Stimulated activated naive B cell treated with anti-CD40 and anti-IgM and Interleukin-4, amounts not matched to agents 10 μg/mL and 1 μg/mL and 100 μg/mL, for 72 hours (primary cell): ENCODE data around the gene FAM43A.

ENCODE experiments used
- ATAC-seq, 2 donors: fragments of 150-1000 bp; cut with Tn5 transposase; replicated peaks; 2 replicates each; pipeline ENCODE4 v1.10.0; 2021; ENCODE audit warnings: moderate library complexity in 1 of 2
- DNase-seq: peaks from one replicate; pipeline ENCODE4 v3.0.0; 2021
- H3K27ac Mint-ChIP-seq: one replicate; pipeline ENCODE4 v1.8.0; 2022; ENCODE audit warnings: mild to moderate bottlenecking, mixed read lengths
- H3K27me3 Mint-ChIP-seq, 2 donors: one replicate each; pipeline ENCODE4 v1.8.0; 2022; ENCODE audit warnings: mixed read lengths in 2 of 2
- H3K36me3 Mint-ChIP-seq, 2 donors: one replicate each; pipeline ENCODE4 v1.8.0; 2022; ENCODE audit warnings: mixed read lengths in 2 of 2, mild to moderate bottlenecking in 1 of 2
- H3K4me1 Mint-ChIP-seq, 2 donors: one replicate each; pipeline ENCODE4 v1.8.0; 2022; ENCODE audit warnings: mixed read lengths in 2 of 2, mild to moderate bottlenecking in 1 of 2
- H3K4me3 Mint-ChIP-seq, 2 donors: one replicate each; pipeline ENCODE4 v1.8.0; 2022; ENCODE audit warnings: mild to moderate bottlenecking in 2 of 2, mixed read lengths in 2 of 2, moderate library complexity in 1 of 2
- H3K9me3 Mint-ChIP-seq, 2 donors: one replicate each; pipeline ENCODE4 v1.8.0; 2022; ENCODE audit warnings: mixed read lengths in 2 of 2, mild to moderate bottlenecking in 1 of 2

FAM43A gene

GRCh38 chr3:194685065-194685717 is 492 bp upstream of the FAM43A start:
- ATAC-seq, result peak; percentile 15 to 21

GRCh38 chr3:194686414-194686815 is 732 bp downstream of the FAM43A start:
- ATAC-seq (no peak), DNase-seq (no peak)
- Mint-ChIP-seq H3K27ac (peak overlapping the region; percentile 95), H3K4me1 (peaks cover 47 to 83% of the 10 kb centered on the region in 2 donors), H3K27me3 (no peaks in the 10 kb centered on the region), H3K36me3 (peaks cover 0 to 2% of the 10 kb centered on the region in 2 donors), H3K4me3 (peak overlapping the region; percentile 87 to 95), H3K9me3 (no peaks in the 10 kb centered on the region)

More at GRCh38 chr3:194685065-194685717, 492 bp upstream of the FAM43A start:
- no peaks in the 10 kb centered on the region for H3K27me3 Mint-ChIP-seq
- no peak for DNase-seq
- peaks cover 0 to 2% of the 10 kb centered on the region in 2 donors for H3K36me3 Mint-ChIP-seq
- peak overlapping the region; percentile 89 for H3K27ac Mint-ChIP-seq
- H3K4me1 Mint-ChIP-seq, result peaks cover 40 to 77% of the 10 kb centered on the region in 2 donors
- H3K4me3 Mint-ChIP-seq, result peak overlapping the region; percentile 87 to 95
- no peaks in the 10 kb centered on the region for H3K9me3 Mint-ChIP-seq

- DNase-seq (peak; percentile 23), ATAC-seq (no peak)
- no peaks in the 10 kb centered on the region for H3K27me3 Mint-ChIP-seq
- peaks cover 52 to 88% of the 10 kb centered on the region in 2 donors for H3K4me1 Mint-ChIP-seq
- H3K4me3 Mint-ChIP-seq, result peak overlapping the region; percentile 87 to 95
- no peaks in the 10 kb centered on the region for H3K9me3 Mint-ChIP-seq
- H3K27ac Mint-ChIP-seq, result peak overlapping the region; percentile 95
- H3K36me3 Mint-ChIP-seq, result peaks cover 0 to 2% of the 10 kb centered on the region in 2 donors
Measured at GRCh38 chr3:194686816-194687637, 1.3 kb downstream of the FAM43A start.

GRCh38 chr3:194687638-194688199 is 2.0 kb downstream of the FAM43A start:
- peaks cover 0 to 2% of the 10 kb centered on the region in 2 donors for H3K36me3 Mint-ChIP-seq
- DNase-seq, result peak; percentile 72
- peak overlapping the region; percentile 95 for H3K27ac Mint-ChIP-seq
- peak overlapping the region; percentile 87 to 95 for H3K4me3 Mint-ChIP-seq
- peaks cover 51 to 90% of the 10 kb centered on the region in 2 donors for H3K4me1 Mint-ChIP-seq
- no peaks in the 10 kb centered on the region for H3K9me3 Mint-ChIP-seq
- ATAC-seq, result peak; percentile 42 to 54
- H3K27me3 Mint-ChIP-seq, result no peaks in the 10 kb centered on the region

DNA sequence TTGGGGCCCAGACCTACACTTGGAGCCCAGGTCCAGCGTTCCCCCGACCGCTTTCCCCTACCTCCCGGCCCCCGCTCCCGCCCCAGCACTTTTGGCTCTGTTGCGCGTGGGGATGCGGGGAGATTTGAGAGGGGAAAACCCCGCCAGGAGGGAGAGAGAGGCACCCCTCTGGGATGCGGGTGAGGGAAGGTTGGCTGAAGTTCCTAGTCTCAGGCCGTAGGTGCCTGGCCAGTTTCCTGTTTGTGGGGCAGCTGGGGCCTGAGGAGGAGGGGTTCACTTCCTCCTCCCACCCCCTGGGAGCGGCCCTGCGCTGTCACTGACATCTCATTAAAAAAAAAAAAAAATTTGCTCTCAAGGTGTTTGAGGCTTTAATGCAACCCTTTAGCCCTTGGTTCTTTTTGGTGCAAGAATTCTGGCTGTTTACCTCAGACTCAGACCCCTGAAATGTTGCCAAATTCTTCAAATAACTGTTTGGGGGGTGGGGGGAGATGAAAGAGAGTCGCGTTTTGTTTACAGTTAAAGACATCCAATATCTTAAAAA is 2.6 kb downstream of the FAM43A start:
- peak; percentile 42 to 54 for ATAC-seq
- Mint-ChIP-seq H3K9me3 (peaks cover 0 to 4% of the 10 kb centered on the region in 2 donors), H3K36me3 (peaks cover 0 to 2% of the 10 kb centered on the region in 2 donors), H3K4me1 (peaks cover 52 to 90% of the 10 kb centered on the region in 2 donors), H3K4me3 (peak overlapping the region; percentile 73 to 95), H3K27ac (peak overlapping the region; percentile 82), H3K27me3 (no peaks in the 10 kb centered on the region)
- peak; percentile 51 for DNase-seq

GRCh38 chr3:194688946-194689345 is 3.3 kb downstream of the FAM43A start:
- no peak for DNase-seq
- Mint-ChIP-seq H3K27ac (no peak overlapping the region), H3K36me3 (peaks cover 0 to 2% of the 10 kb centered on the region in 2 donors), H3K4me1 (peaks cover 50 to 88% of the 10 kb centered on the region in 2 donors), H3K27me3 (no peaks in the 10 kb centered on the region), H3K4me3 (peak overlapping the region; percentile 34 to 95), H3K9me3 (peaks cover 0 to 4% of the 10 kb centered on the region in 2 donors)
- ATAC-seq, result no peak

DNA sequence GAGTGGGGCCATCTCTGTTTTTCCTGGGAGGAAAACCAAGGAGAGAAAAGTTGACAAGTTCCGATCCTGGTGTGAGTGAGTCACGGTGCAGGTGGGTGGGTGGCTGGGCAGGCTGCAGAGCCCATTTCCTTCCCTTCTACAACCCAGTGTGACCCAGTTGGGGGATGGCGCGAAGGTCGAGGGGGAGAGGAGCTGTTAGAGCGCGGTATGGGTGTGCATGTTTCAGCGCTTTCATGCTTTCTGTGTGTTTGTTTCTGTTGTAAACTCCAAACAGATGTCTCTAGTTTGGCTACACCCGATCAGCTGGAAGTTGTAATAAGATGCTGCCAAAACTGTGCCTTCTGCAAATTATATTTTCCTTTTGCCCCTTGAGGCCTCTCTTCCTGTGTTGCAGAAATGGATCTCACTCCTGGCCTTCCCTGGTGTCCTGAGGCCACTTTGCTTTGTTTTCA is 3.8 kb downstream of the FAM43A start:
- Mint-ChIP-seq H3K27me3 (no peaks in the 10 kb centered on the region), H3K27ac (peak overlapping the region; percentile 70), H3K4me3 (peak overlapping the region; percentile 34 to 95), H3K9me3 (peaks cover 0 to 4% of the 10 kb centered on the region in 2 donors), H3K36me3 (peaks cover 0 to 2% of the 10 kb centered on the region in 2 donors), H3K4me1 (peaks cover 52 to 89% of the 10 kb centered on the region in 2 donors)
- DNase-seq, result no peak
- ATAC-seq, result no peak

DNA sequence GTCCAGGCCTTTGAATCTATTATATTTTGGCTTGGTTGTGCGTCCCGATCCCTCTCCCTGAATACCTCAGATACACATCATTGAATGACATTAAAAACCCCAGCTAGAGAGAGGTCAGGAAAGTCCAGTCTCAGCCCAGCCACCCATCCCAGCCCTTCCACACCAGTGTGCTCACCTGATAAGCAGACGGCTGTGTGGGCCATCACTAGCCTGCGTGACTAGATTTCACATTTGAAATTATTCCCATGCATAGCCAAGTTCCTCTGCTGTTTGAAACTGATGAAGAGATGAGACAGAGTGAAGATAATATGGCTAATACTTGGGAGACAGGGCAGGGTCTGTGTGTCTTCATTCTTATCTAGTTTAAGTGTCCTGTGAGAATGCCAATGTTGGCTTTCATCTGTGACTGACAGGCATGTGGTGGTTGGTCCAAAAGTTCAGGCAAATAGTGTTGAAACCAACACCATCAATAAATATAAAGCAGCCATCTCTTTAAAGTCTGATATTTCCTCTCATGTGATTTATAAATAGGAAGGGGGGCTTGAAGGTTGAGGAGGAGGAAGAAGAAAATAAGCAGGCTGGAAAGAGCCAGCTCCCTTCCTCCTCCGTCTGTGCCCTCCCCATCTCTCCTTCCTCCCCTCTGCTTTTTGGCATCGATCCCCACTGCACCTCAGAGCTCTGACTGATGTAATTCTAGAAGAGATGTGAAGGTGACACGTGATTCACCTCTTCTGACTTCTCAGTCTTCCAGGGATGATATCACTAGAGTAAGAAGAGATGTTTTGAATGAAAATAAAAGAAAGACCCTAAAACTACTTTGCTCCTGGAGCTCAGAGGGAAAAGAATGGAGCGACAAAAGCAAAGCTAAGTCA is 5.1 kb downstream of the FAM43A start:
- DNase-seq (no peak), ATAC-seq (no peak)
- Mint-ChIP-seq H3K27me3 (no peaks in the 10 kb centered on the region), H3K9me3 (peaks cover 0 to 4% of the 10 kb centered on the region in 2 donors), H3K4me3 (no peak overlapping the region), H3K27ac (peak overlapping the region; percentile 26), H3K36me3 (peaks cover 0 to under 1% of the 10 kb centered on the region in 2 donors), H3K4me1 (peaks cover 52 to 94% of the 10 kb centered on the region in 2 donors)

- peak overlapping the region; percentile 86 for H3K27ac Mint-ChIP-seq
- DNase-seq (peak; percentile 60), ATAC-seq (peak; percentile 77 to 80)
Measured at GRCh38 chr3:194691481-194692283, 6.0 kb downstream of the FAM43A start.

DNA sequence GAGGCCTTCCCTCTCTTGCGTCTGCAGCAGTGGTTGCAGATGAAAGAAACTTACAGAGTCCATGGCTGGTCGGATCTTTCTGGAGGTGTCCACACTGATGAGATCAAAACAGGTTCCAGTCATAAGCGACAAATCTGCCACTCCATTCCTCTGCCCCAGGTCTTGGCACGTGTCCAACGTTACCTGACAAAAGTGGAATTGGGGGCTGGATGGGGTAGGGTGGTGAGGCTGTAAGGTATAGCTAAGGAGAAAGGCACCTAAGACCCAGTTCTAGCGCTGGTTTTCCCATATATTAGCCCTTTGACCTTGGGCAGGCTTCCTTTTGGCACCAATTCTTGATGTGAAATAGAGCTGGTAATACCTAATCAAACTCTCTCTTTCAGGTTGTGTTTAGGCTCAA is 11.0 kb downstream of the FAM43A start:
- Mint-ChIP-seq H3K9me3 (peaks cover 0 to 8% of the 10 kb centered on the region in 2 donors), H3K27ac (peak overlapping the region; percentile 0), H3K4me3 (peak overlapping the region in 1 of 2 donors; percentile 0), H3K36me3 (peaks cover 0 to 3% of the 10 kb centered on the region in 2 donors), H3K4me1 (peaks cover 29 to 51% of the 10 kb centered on the region in 2 donors), H3K27me3 (no peaks in the 10 kb centered on the region)
- no peak for ATAC-seq
- DNase-seq, result no peak

More at GRCh38 chr3:194691481-194692283, 6.0 kb downstream of the FAM43A start:
- Mint-ChIP-seq H3K4me3 (peak overlapping the region; percentile 19 to 36), H3K36me3 (no peaks in the 10 kb centered on the region), H3K27me3 (no peaks in the 10 kb centered on the region), H3K4me1 (peaks cover 56 to 94% of the 10 kb centered on the region in 2 donors), H3K9me3 (peaks cover 0 to 4% of the 10 kb centered on the region in 2 donors)

- DNase-seq, result no peak
Measured at GRCh38 chr3:194702545-194702944, 16.9 kb downstream of the FAM43A start.

DNA sequence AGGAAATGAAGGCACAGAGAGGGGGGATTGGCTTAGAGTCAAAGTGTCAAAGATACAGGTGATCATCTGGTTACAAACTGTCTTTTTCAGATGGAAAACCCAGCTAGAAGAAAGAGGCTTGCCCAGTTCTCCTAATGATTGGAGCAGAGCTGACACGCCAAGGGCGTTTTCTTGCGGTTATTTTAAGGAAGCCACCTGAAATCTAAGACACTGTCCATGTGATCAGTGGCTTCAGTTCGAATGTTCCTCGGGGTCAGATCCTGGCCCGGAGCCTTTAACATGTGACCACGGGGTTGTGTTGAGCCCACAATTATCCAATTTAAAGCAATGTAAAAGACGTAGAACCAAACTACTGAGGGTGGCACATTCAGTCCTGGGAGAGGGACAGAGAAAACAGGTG is 19.5 kb downstream of the FAM43A start:
- H3K9me3 Mint-ChIP-seq, result peaks cover 3 to 4% of the 10 kb centered on the region in 2 donors
- no peak overlapping the region for H3K4me3 Mint-ChIP-seq
- peaks cover 0 to 6% of the 10 kb centered on the region in 2 donors for H3K36me3 Mint-ChIP-seq
- ATAC-seq, result no peak
- H3K27ac Mint-ChIP-seq, result no peak overlapping the region
- peaks cover 0 to 5% of the 10 kb centered on the region in 2 donors for H3K4me1 Mint-ChIP-seq
- H3K27me3 Mint-ChIP-seq, result peaks cover 0 to 5% of the 10 kb centered on the region in 2 donors
- no peak for DNase-seq

More at GRCh38 chr3:194702545-194702944, 16.9 kb downstream of the FAM43A start:
- H3K9me3 Mint-ChIP-seq, result peaks cover 0 to 4% of the 10 kb centered on the region in 2 donors
- H3K36me3 Mint-ChIP-seq, result peaks cover 0 to 3% of the 10 kb centered on the region in 2 donors
- no peak overlapping the region for H3K4me3 Mint-ChIP-seq
- H3K27me3 Mint-ChIP-seq, result peaks cover 0 to 5% of the 10 kb centered on the region in 2 donors
- ATAC-seq, result no peak
- peaks cover 0 to 5% of the 10 kb centered on the region in 2 donors for H3K4me1 Mint-ChIP-seq
- no peak overlapping the region for H3K27ac Mint-ChIP-seq
